Measurements from ENCODE around the gene PSME3IP1. TPM values are rescaled to one million over a fixed set of nuclear protein-coding genes. Genes with fewer than 3 reads are reported as not detected.
"Not testable (repeated sequence)": the region's sequence is repeated elsewhere in the genome, so short reads cannot be mapped to it uniquely, and the experiment has no call there.

The PSME3IP1 gene
- total RNA-seq, 5 donors from 2014 or later (not counting 1 experiment from before 2014, with no cell fraction given): 132 to 145 (median 144) TPM

DNA sequence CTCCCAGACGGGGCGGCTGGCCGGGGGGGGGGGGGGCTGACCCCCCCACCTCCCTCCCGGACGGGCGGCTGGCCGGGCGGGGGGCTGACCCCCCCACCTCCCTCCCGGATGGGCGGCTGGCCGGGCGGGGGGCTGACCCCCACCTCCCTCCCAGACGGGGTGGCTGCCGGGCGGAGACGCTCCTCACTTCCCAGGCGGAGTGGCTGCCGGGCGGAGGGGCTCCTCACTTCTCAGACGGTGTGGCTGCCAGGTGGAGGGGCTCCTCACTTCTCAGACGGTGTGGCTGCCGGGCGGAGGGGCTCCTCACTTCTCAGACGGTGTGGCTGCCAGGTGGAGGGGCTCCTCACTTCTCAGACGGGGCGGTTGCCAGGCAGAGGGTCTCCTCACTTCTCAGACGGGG is 15.1 kb upstream of the PSME3IP1 start:
- H3K27ac ChIP-seq (ENCODE audit: low read length); H3K4me3 Mint-ChIP-seq; DNase-seq; CTCF ChIA-PET; H3K27me3 Mint-ChIP-seq; H3K27me3 ChIP-seq (replicated peaks in 1 of 2; ENCODE audit: control insufficient read depth in 2 of 2, extremely low read depth in 1 of 2, insufficient read depth in 2 of 2, low read length in 1 of 2); H3K9me3 ChIP-seq; POLR2A ChIA-PET; H3K27ac Mint-ChIP-seq; ATAC-seq (replicated peaks in 1 of 4); H3K4me1 ChIP-seq (ENCODE audit: control insufficient read depth in 1 of 2, extremely low read depth in 1 of 2, insufficient read depth in 2 of 2, low read length in 2 of 2); H3K4me3 ChIP-seq (ENCODE audit: control insufficient read depth in 1 of 2, extremely low read depth in 1 of 2, low read length in 1 of 2); H3K9me3 Mint-ChIP-seq: not testable (repeated sequence)
- peaks cover 16 to 20% (median 18%) of the 10 kb centered on the region in 3 donors for H3K4me1 Mint-ChIP-seq
- peaks cover 28% of the 10 kb centered on the region for H3K36me3 Mint-ChIP-seq
- WGBS (ENCODE audit: insufficient coverage): 88% methylated on average over 5 of the region's 27 CpGs
- H3K36me3 ChIP-seq (ENCODE audit: control insufficient read depth in 2 of 2, extremely low read depth in 1 of 2, insufficient read depth in 1 of 2, low read length in 1 of 2): peaks cover 4 to 18% of the 10 kb centered on the region in 2 donors

DNA sequence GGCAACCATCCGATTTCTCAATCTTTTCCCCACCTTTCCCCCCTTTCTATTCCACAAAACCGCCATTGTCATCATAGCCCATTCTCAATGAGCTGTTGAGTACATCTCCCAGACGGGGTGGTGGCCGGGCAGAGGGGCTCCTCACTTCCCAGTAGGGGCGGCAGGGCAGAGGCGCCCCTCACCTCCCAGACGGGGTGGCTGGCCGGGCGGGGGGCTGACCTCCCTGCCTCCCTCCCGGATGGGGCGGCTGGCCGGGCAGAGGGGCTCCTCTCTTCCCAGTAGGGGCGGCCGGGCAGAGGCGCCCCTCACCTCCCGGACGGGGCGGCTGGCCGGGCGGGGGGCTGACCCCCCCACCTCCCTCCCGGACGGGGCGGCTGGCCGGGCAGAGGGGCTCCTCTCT is 14.5 kb upstream of the PSME3IP1 start:
- H3K36me3 Mint-ChIP-seq: peaks cover 23% of the 10 kb centered on the region
- POLR2A ChIA-PET, DNase-seq: not testable (repeated sequence)

DNA sequence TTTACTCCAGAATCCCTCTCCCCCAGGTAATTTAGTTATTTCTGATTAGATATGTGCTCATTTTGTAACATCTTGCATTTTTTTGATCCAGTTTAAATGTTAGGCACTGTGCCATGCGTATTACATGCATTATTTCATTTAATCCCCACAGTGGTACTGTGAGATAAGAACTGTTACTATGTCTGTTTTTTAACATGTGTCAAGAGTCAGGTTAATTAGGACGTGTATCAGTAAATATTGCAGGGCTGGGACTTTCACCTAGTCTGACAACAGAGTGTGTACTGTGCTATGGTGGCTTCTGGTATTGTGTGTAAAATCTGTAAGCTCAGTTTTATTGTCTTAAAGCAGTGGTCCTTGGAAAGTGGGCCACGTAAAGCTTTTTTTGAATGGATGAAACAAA is 10.9 kb upstream of the PSME3IP1 start:
- Histone ChIP-seq H3K4me3 (ENCODE audit: control insufficient read depth in 1 of 2, extremely low read depth in 1 of 2, low read length in 1 of 2) (no peak overlapping the region), H3K36me3 (ENCODE audit: control insufficient read depth in 2 of 2, extremely low read depth in 1 of 2, insufficient read depth in 1 of 2, low read length in 1 of 2) (peaks cover 0 to 4% of the 10 kb centered on the region in 2 donors), H3K27me3 (replicated peaks in 1 of 2; ENCODE audit: control insufficient read depth in 2 of 2, extremely low read depth in 1 of 2, insufficient read depth in 2 of 2, low read length in 1 of 2) (no peaks in the 10 kb centered on the region), H3K27ac (ENCODE audit: low read length) (no peak overlapping the region), H3K9me3 (no peaks in the 10 kb centered on the region), H3K4me1 (ENCODE audit: control insufficient read depth in 1 of 2, extremely low read depth in 1 of 2, insufficient read depth in 2 of 2, low read length in 2 of 2) (no peaks in the 10 kb centered on the region)
- H3K27me3 Mint-ChIP-seq: no peaks in the 10 kb centered on the region
- no peaks in the 10 kb centered on the region for H3K9me3 Mint-ChIP-seq
- H3K4me3 Mint-ChIP-seq: no peak overlapping the region
- CTCF ChIA-PET: no interaction called here
- H3K27ac Mint-ChIP-seq: no peak overlapping the region
- peaks cover 13% of the 10 kb centered on the region for H3K36me3 Mint-ChIP-seq
- 100% methylated on average over 1 of the region's 3 CpGs for WGBS (ENCODE audit: insufficient coverage)
- DNase-seq (no peak), ATAC-seq (replicated peaks in 1 of 4) (no peak)
- H3K4me1 Mint-ChIP-seq: peaks cover 34 to 43% (median 36%) of the 10 kb centered on the region in 3 donors
- POLR2A ChIA-PET: interaction anchor here in 1 of 2 donors (1.2 kb wide), 1 partner anchor 11 kb away, joined by 5 read pairs; no protein-coding TSS in a partner anchor

More for the DNA sequence above, 14.5 kb upstream of the PSME3IP1 start:
- H3K4me1 ChIP-seq (ENCODE audit: control insufficient read depth in 1 of 2, extremely low read depth in 1 of 2, insufficient read depth in 2 of 2, low read length in 2 of 2); H3K27ac Mint-ChIP-seq; H3K4me3 ChIP-seq (ENCODE audit: control insufficient read depth in 1 of 2, extremely low read depth in 1 of 2, low read length in 1 of 2); H3K9me3 Mint-ChIP-seq; CTCF ChIA-PET; H3K27me3 Mint-ChIP-seq; H3K27me3 ChIP-seq (replicated peaks in 1 of 2; ENCODE audit: control insufficient read depth in 2 of 2, extremely low read depth in 1 of 2, insufficient read depth in 2 of 2, low read length in 1 of 2); ATAC-seq (replicated peaks in 1 of 4); H3K9me3 ChIP-seq; H3K4me3 Mint-ChIP-seq; H3K27ac ChIP-seq (ENCODE audit: low read length): not testable (repeated sequence)
- no CpG with 5 or more reads among the region's 24 CpGs for WGBS (ENCODE audit: insufficient coverage)
- peaks cover 4 to 12% of the 10 kb centered on the region in 2 donors for H3K36me3 ChIP-seq (ENCODE audit: control insufficient read depth in 2 of 2, extremely low read depth in 1 of 2, insufficient read depth in 1 of 2, low read length in 1 of 2)
- H3K4me1 Mint-ChIP-seq: peaks cover 17 to 20% (median 18%) of the 10 kb centered on the region in 3 donors

DNA sequence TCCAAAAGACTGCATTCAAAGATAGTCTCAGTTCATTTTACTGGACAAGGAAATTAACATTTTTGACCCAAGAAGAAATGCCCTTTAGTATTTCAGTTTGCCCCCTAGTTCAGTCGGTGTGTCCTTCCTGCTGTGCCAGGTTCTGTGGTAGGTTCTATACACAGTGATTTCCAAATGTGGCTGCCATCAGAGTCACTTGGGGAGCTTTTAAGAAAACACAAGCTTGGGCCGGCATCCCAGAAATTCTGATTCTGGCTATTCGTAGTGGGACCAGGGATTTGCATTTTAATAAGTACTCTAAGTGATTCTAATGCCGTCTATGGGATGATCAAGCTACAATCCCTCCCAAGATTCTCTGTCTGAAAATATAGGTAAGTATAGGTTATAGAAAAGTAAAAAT is 10.4 kb upstream of the PSME3IP1 start:
- H3K36me3 ChIP-seq (ENCODE audit: control insufficient read depth in 2 of 2, extremely low read depth in 1 of 2, insufficient read depth in 1 of 2, low read length in 1 of 2): peaks cover 0 to 4% of the 10 kb centered on the region in 2 donors
- CTCF ChIA-PET: no interaction called here
- H3K9me3 ChIP-seq: no peaks in the 10 kb centered on the region
- H3K9me3 Mint-ChIP-seq: no peaks in the 10 kb centered on the region
- H3K4me3 ChIP-seq (ENCODE audit: control insufficient read depth in 1 of 2, extremely low read depth in 1 of 2, low read length in 1 of 2): no peak overlapping the region
- no peak for ATAC-seq (replicated peaks in 1 of 4)
- no peak overlapping the region for H3K27ac ChIP-seq (ENCODE audit: low read length)
- 100% methylated on average over 1 of the region's 4 CpGs for WGBS (ENCODE audit: insufficient coverage)
- no peaks in the 10 kb centered on the region for H3K27me3 Mint-ChIP-seq
- DNase-seq: no peak
- POLR2A ChIA-PET: interaction anchor here (0.6 to 1.2 kb wide), 2 partner anchors 11 to 32 kb away, joined by 4 to 5 read pairs; no protein-coding TSS in a partner anchor
- H3K27me3 ChIP-seq (replicated peaks in 1 of 2; ENCODE audit: control insufficient read depth in 2 of 2, extremely low read depth in 1 of 2, insufficient read depth in 2 of 2, low read length in 1 of 2): no peaks in the 10 kb centered on the region
- no peak overlapping the region for H3K4me3 Mint-ChIP-seq
- H3K27ac Mint-ChIP-seq: no peak overlapping the region
- no peaks in the 10 kb centered on the region for H3K4me1 ChIP-seq (ENCODE audit: control insufficient read depth in 1 of 2, extremely low read depth in 1 of 2, insufficient read depth in 2 of 2, low read length in 2 of 2)
- peaks cover 37 to 44% (median 38%) of the 10 kb centered on the region in 3 donors for H3K4me1 Mint-ChIP-seq
- H3K36me3 Mint-ChIP-seq: peaks cover 13% of the 10 kb centered on the region

DNA sequence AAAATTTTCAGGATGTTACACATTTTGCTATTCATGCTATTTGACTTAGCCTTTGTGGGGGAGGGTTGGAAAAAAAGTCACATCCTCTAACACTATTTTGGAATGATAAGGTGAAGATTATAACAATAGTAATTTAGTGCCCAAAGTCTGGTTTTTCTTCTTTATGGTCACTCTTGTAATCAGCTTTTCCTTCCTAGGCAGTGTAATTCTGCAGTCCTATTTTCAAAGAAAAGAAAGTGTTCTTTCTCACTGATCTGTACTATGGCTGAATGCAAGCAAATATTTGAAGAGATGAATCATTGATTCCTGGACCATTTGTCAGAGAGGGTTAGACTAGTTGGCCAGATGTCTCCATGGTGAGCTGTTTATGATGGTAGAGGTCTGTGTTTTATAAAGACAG is 8.7 kb upstream of the PSME3IP1 start:
- Mint-ChIP-seq H3K36me3 (peaks cover 13% of the 10 kb centered on the region), H3K4me3 (no peak overlapping the region), H3K27me3 (no peaks in the 10 kb centered on the region), H3K4me1 (peaks cover 47 to 56% (median 50%) of the 10 kb centered on the region in 3 donors), H3K27ac (no peak overlapping the region), H3K9me3 (no peaks in the 10 kb centered on the region)
- POLR2A ChIA-PET: no interaction called here
- Histone ChIP-seq H3K27ac (ENCODE audit: low read length) (no peak overlapping the region), H3K36me3 (ENCODE audit: control insufficient read depth in 2 of 2, extremely low read depth in 1 of 2, insufficient read depth in 1 of 2, low read length in 1 of 2) (peaks cover 0 to 4% of the 10 kb centered on the region in 2 donors), H3K9me3 (no peaks in the 10 kb centered on the region), H3K4me1 (ENCODE audit: control insufficient read depth in 1 of 2, extremely low read depth in 1 of 2, insufficient read depth in 2 of 2, low read length in 2 of 2) (no peaks in the 10 kb centered on the region), H3K4me3 (ENCODE audit: control insufficient read depth in 1 of 2, extremely low read depth in 1 of 2, low read length in 1 of 2) (no peak overlapping the region), H3K27me3 (replicated peaks in 1 of 2; ENCODE audit: control insufficient read depth in 2 of 2, extremely low read depth in 1 of 2, insufficient read depth in 2 of 2, low read length in 1 of 2) (no peaks in the 10 kb centered on the region)
- ATAC-seq (replicated peaks in 1 of 4): no peak
- CTCF ChIA-PET: interaction anchor here in 1 of 2 donors (0.9 to 1.0 kb wide), 2 partner anchors 9 to 11 kb away, joined by 3 read pairs; partner anchors contain the start of gene PSME3IP1
- no peak for DNase-seq

DNA sequence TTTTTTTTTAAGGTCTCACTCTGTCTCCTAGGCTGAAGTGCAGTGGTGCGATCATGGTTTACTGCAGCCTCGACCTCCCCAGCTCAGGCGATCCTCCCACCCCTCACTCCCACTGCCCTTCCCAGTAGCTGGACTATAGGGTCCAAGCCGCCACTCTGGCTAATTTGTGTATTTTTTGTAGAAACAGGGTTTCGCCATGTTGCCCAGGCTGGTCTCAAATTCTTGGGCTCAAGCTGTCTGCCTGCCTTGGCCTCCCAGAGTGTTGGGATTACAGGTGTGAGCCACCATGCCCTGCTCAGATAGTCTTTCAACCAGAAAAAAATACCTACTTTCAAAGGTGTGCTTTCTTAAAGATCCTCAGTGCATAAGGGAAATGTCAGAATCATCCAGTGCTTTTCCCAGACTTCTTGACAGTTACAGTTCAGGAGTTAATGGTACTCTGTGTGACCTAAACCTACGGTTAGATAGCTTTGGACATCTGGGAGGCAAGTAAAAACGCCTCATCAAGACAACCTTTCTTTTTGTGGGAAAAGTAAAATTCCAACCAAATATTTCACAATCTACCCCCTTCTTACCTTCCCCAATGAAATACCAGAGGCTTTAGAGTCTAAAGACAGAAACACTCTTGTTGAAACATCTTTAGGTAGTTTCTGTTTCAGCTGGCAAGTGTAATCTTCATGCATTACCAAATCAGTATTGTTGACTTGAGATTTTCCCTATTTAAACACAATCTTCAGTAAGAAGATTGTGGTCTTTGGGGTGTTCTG is 7.1 kb upstream of the PSME3IP1 start:
- DNase-seq: no peak
- ChIA-PET POLR2A (interaction anchor here (0.5 to 0.6 kb wide), 3 partner anchors 138 to 325 kb away, joined by 4 to 5 read pairs (median 4); no protein-coding TSS in a partner anchor), CTCF (interaction anchor here in 1 of 2 donors (0.6 kb wide), 2 partner anchors 151 to 388 kb away, joined by 4 read pairs; no protein-coding TSS in a partner anchor)
- no CpG with 5 or more reads among the region's 7 CpGs for WGBS (ENCODE audit: insufficient coverage)
- Histone ChIP-seq H3K36me3 (ENCODE audit: control insufficient read depth in 2 of 2, extremely low read depth in 1 of 2, insufficient read depth in 1 of 2, low read length in 1 of 2) (peaks cover 0 to 4% of the 10 kb centered on the region in 2 donors), H3K27me3 (replicated peaks in 1 of 2; ENCODE audit: control insufficient read depth in 2 of 2, extremely low read depth in 1 of 2, insufficient read depth in 2 of 2, low read length in 1 of 2) (no peaks in the 10 kb centered on the region), H3K9me3 (no peaks in the 10 kb centered on the region), H3K27ac (ENCODE audit: low read length) (no peak overlapping the region), H3K4me3 (ENCODE audit: control insufficient read depth in 1 of 2, extremely low read depth in 1 of 2, low read length in 1 of 2) (no peak overlapping the region), H3K4me1 (ENCODE audit: control insufficient read depth in 1 of 2, extremely low read depth in 1 of 2, insufficient read depth in 2 of 2, low read length in 2 of 2) (peaks cover 3% of the 10 kb centered on the region in 2 experiments)
- H3K27me3 Mint-ChIP-seq: no peaks in the 10 kb centered on the region
- H3K4me1 Mint-ChIP-seq: peaks cover 54 to 61% (median 58%) of the 10 kb centered on the region in 3 donors
- H3K4me3 Mint-ChIP-seq: no peak overlapping the region
- no peaks in the 10 kb centered on the region for H3K9me3 Mint-ChIP-seq
- no peak overlapping the region for H3K27ac Mint-ChIP-seq
- peaks cover 7% of the 10 kb centered on the region for H3K36me3 Mint-ChIP-seq
- no peak for ATAC-seq (replicated peaks in 1 of 4)
